ENCODE results near the gene ORC2. TPM values are rescaled to one million over a fixed set of nuclear protein-coding genes. Genes with fewer than 3 reads are reported as not detected.

Gene ORC2
- total RNA-seq, 1 experiment from 2014 or later = 16.3 TPM

GRCh38 chr2:200861617-200862155, 101.8 kb downstream of the ORC2 start:
- DNase-seq (ENCODE audit: low spot score) = no peak

GRCh38 chr2:200860092-200860795, 103.2 kb downstream of the ORC2 start:
- no peak for DNase-seq (ENCODE audit: low spot score)

Other genes with a start within 250 kb of the ORC2 start
- gene BZW1, start 151.8 kb downstream of the ORC2 start, total RNA-seq (2014; rRNA removed; shearing (Covaris generic)) = 327 and 428 TPM in 2 replicates
- 21.1 and 43.6 TPM in 2 replicates for gene CLK1, start 99.0 kb downstream of the ORC2 start, total RNA-seq (2014; rRNA removed; shearing (Covaris generic))
- gene PPIL3, start 74.6 kb downstream of the ORC2 start, total RNA-seq (2014; rRNA removed; shearing (Covaris generic)) = 61.4 and 83.7 TPM in 2 replicates
- gene NIF3L1, start 74.3 kb downstream of the ORC2 start, total RNA-seq (2014; rRNA removed; shearing (Covaris generic)) = 56.5 and 57.4 TPM in 2 replicates
- gene HYCC2, start 108.0 kb upstream of the ORC2 start, total RNA-seq (2014; rRNA removed; shearing (Covaris generic)) = 2.2 and 6.1 TPM in 2 replicates
- gene NDUFB3, start 108.3 kb upstream of the ORC2 start, total RNA-seq (2014; rRNA removed; shearing (Covaris generic)) = 136 and 151 TPM in 2 replicates
- gene CFLAR, start 152.5 kb upstream of the ORC2 start, total RNA-seq (2014; rRNA removed; shearing (Covaris generic)) = 11.1 and 16.9 TPM in 2 replicates
- 1.0 and 1.2 TPM in 2 replicates for gene CASP10, start 219.5 kb upstream of the ORC2 start, total RNA-seq (2014; rRNA removed; shearing (Covaris generic))

All from H4 (cell line).